Measurements from ENCODE around the gene MYL9.
A peak's percentile ranks its signal among the peaks of the same experiment; 100 is the strongest.
"Not testable (repeated sequence)": the region's sequence is repeated elsewhere in the genome, so short reads cannot be mapped to it uniquely, and the experiment has no call there.

MYL9 gene

DNA sequence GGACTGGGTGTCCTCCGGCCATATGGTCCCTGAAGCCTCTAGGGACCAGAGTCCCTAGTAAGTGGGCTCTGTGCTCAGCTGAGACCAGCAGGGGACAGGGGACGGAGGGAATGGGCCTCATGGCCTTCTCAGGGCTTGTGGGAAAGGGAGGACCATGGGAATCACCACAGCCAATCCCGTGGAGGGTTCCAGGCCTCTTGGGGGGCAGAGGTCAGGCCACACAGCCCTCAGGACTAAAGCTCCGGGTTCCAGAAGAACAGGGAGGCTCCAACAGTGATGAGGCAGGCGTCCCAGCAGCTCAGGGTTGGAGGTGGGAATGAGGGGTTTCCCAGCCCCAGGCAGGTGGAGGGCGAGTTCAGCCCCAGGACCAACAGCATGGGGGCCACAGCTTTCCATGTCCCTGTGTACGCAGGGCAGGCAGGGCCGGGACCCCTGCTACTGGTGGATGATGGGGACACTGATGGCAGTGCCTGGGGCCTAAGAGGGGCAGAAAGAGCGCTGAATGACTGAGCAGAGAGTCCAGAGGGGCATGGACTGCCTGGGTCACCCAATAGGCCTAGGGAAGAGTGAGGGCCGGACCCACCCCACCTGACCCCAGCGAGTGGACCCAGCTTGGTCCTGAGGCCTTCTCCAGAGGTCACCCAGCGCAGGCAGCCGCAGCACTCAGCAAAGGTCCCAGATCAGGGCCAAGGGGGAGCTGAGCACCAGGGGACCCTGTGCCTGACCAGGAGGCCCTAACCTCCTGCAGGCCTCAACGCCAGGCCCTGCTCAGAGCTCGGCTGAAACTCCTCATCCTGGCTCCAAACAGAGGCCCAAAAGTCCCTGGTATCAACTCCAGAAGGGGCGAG lies 8.8 kb downstream of the MYL9 start:
- DNase-seq: no peak

DNA sequence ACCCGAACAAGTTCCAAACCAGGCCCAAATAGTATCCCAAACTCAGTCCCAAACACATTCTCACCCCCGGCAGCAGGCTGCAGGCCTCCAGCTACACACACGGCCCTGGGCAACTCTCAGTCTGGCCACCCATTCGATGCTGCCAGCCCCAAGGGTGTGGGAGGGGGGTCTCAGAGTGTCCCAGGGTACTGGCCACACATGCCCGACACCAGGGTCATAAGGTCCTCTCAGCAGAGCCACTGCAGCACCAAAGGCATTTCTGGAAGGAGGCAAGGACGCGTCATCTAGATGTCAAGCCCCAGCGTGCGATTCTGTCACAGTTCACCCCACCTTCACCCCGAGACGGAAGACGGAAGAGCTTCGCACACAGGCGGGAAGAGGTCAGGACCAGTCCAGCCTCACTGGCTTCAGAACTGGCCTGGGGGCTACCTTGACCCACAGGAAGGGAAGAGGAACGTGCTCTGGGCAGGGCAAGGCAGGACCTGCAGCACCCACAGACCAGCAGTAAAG lies 9.5 kb downstream of the MYL9 start:
- no peak for DNase-seq

DNA sequence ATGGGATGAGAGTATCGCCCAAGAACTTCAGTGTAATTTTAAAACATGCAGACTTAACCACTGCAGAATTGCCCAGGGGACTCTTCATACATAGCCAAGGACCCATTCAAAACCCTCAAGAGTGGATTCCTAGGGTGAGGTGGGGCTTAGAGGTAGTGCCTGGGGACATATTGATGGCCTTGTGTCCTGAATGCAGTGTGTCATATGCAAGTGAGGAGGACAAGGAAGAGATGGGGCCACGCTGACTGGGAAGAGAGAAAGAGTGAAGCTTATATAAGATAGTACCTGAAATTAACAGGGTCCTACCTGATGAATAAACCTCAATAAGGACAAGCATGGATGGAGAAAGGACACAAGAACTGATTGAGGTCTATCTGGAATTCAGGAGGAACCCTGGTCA lies 13.9 kb downstream of the MYL9 start:
- DNase-seq: no peak

DNA sequence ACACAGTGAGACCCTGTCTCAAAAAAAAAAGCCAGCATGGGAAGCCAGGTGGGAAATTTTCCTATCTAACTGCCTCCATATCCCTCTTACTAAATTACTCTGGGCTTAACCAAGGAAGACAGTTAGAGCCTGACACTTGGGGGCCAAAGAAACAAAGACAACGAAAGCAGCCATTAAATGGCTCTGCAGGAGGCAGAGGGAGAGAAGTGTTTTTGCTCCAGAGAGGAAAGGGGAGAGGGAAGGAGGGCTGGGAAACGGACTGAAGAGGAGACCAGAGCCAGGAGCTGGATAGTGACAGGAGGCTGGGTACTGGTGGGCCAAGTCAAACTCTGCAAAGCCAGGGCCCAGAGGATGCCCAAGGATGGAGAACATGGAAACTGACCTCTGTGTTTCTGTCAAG lies 21.4 kb downstream of the MYL9 start:
- no peak for DNase-seq

DNA sequence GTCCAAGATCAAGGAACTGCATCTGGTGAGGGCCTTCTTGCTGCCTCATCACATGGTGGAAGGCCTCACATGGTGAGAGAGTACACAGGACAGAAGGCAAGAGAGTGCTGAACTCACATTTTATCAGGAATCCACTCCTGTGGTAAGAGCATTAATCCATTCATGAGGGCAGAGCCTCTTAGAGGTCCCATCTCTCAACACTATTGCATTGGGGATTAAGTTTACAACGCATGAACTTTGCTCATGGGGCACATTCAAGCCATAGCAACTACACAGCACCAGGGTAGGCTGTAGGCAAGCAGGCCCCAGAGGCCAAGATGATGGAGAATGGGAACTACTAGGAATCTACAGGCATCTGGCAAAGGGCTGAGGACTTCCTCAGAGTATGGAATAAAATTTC lies 22.1 kb downstream of the MYL9 start:
- DNase-seq: no peak

DNA sequence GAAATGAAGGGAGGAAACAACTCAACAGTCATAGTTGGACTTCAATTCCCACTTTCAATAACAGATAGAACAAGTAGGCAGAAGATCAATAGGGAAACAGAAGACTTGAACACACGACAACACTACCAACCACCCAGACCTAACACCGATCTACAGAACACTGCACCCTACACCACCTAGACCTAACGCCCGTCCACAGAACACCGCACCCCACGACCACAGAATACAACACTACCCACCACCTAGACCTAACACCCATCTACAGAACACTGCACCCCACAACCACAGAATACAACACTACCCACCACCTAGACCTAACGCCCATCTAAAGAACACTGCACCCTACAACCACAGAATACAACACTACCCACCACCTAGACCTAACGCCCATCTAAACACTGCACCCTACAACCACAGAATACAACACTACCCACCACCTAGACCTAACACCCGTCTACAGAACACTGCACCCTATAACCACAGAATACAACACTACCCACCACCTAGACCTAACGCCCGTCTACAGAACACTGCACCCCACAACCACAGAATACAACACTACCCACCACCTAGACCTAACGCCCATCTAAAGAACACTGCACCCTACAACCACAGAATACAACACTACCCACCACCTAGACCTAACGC lies 22.9 kb downstream of the MYL9 start:
- not testable (repeated sequence) for DNase-seq

DNA sequence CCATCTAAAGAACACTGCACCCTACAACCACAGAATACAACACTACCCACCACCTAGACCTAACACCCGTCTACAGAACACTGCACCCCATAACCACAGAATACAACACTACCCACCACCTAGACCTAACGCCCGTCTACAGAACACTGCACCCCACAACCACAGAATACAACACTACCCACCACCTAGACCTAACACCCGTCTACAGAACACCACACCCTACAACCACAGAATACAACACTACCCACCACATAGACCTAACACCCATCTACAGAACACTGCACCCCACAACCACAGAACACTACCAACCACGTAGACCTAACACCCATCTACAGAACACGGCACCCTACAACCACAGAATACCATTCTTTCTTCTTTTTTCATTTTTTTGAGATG lies 23.4 kb downstream of the MYL9 start:
- not testable (repeated sequence) for DNase-seq

DNA sequence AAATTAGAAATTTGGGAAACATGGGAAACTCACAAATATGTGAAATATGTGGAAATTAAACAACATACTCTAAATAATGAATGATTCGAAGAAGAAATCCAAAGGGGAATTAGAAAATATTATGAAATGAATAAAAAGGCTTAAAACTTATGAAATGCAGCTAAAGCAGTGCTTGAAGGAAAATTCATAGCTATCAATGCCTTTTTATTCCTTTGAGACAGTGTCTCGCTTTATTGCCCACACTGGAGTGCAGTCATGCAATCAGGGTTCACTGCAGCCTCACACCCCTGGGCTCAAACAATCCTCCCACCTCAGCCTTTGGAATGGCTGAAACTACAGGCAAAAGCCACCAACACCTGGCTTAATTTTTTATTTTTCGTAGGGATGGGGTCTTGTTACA lies 24.2 kb downstream of the MYL9 start:
- no peak for DNase-seq

DNA sequence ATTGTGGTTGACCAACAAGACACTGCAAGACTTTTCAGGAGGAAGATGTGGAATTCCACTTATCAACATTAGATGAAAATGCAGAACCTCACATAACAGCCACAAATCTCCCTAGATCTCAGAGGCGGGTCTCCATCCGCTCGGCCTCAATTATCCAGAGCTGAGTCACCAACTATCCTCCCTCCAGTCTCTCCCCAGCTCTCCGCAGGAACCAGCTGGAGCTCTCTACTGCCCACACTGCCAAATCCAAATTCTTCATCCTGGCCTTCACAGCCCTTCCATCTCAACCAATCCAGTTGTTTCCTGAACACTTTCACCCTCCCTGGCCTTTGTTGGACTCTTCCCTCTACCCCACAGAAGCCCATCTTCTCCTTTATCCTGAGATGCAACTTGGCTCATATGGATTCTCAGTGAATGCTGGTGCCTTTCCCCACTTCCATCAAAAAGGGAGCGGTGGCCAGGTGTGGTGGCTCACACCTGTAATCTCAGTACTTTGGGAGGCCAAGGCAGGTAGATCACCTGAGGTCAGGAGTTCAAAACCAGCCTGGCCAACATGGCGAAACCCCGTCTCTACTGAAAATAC lies 28.6 kb downstream of the MYL9 start:
- DNase-seq: no peak

DNA sequence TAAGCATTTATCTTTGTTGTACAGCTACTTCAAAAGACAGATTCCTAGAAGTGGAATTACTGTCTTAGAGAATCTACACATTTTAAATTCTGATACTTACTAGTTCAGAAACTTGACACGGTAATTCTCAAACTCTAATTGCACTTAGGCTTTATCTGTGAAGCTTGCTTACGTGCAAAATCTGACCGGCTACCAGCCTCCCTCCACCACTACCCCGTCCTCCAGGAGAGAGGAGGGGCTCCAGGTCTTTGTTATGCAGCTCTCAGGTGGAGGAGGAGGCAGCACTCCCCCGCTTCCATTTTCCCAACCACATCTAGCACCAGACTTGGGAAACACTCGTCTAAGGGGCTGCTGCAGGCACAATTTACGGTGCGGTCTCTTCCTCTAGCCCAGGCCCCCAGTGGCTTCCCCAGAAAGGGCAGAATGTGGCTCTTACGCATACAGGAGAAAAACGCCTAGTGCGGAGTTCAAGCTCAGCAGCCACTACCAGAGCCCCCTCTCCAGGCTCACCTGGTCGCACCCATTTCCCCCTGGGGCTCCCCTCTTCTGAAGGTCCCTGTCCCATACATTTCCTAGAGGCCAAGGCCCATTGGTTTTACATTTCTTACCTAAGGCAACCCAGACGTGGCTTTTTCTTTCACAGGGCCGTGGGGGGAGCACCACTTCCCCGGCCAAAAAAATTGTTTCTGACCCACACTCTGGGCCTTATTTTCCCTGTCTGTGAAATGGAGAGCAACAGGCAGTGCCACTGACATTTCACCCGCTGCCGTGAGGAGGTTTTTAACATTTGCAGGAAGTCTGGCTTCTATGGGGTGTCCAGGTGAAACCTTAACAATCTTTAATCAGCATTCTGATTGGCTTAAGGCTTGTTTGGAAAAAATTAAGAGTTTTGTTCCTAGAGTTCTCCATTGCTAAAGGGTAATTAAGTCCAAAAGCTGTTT lies 30.5 kb downstream of the MYL9 start:
- peak; percentile 17 for DNase-seq

DNA sequence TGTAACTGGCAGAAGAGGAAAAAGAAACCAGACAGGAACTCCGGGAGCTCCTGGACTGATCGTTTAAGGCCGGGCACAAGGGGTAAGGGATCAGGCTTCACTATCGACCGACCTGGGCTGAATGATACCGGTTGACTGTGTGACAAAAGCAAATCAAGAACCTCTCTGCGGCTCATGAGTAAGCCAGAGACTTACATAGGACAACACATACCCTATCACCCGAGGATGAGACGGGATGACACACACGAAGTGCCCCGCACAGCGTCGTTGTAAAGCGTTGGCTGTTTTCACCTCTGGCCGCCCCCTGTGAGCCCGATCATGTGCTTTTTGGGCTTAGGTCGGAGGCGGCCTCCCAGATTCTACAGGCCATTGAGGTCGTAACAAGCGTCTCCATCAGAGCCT lies 31.4 kb downstream of the MYL9 start:
- peak; percentile 82 for DNase-seq

DNA sequence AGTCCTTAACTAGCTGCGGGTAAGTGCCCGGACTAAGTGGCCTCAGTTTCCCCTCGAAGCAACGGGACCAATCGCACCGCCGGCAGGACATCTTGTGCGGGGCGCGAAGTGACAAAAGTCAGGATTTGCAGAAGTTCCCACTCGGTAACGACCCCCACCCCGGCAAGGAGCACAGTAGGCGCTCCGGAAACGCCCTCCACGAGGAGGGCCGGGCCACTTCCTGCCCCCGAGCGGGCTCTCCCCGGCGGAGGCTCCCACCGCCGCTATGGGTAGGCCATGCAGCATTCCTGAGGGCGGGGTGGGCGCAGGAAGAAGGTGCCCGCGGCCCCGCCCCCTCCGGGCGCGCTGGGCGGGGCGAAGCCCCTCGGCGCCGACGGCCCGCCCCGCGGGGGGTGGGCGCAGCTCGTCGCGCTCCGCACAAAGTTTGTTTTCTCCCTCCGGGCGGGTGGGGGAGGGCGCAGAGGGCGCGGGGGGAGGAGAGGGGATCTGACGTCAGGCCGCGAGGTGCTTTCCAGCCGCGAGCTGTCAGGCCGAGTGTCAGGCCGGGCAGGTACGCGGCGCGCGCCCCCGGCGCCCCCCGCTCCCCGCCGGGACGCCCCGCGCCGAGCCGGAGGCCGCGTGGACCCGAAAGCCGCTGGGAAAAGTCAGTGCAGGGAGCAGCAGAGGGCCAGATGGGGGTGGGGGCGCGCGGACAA lies 31.9 kb downstream of the MYL9 start, which contains the start of gene TGIF2:
Gene TGIF2 (plus strand): TSS at position 495 of the 695 bp plus-strand sequence. CDS start 5,178 bp downstream, outside the sequence.
- peak; percentile 91 for DNase-seq

DNA sequence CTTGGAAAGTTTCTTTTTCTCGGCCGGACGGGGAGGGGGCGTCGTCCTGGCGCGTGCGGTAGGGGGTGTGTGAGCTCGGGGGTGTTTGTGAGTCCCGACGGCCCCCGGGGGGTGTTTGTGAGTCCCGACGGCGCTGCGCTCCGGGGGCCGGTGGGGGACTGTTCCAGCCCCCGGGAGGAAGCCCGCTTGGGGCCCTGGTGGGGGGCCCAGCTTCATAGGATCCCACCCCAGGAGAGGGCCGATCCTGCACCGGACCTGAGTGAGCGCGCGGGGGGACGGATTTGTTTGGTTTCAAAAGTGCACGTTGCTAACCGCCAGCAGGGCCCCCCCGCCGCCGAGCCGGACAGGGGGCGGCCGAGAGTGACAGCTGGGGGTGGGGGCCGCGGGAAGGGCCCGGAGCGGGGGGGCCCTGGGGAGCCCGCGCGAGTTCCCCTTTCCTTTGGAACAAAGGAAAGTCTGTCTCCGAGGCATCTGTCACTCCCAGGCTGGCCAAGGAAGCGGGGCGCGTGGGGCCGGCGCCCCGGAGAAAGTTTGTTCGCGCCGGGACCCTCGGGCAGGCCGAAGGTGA lies 32.6 kb downstream of the MYL9 start:
- DNase-seq: peak; percentile 60

DNA sequence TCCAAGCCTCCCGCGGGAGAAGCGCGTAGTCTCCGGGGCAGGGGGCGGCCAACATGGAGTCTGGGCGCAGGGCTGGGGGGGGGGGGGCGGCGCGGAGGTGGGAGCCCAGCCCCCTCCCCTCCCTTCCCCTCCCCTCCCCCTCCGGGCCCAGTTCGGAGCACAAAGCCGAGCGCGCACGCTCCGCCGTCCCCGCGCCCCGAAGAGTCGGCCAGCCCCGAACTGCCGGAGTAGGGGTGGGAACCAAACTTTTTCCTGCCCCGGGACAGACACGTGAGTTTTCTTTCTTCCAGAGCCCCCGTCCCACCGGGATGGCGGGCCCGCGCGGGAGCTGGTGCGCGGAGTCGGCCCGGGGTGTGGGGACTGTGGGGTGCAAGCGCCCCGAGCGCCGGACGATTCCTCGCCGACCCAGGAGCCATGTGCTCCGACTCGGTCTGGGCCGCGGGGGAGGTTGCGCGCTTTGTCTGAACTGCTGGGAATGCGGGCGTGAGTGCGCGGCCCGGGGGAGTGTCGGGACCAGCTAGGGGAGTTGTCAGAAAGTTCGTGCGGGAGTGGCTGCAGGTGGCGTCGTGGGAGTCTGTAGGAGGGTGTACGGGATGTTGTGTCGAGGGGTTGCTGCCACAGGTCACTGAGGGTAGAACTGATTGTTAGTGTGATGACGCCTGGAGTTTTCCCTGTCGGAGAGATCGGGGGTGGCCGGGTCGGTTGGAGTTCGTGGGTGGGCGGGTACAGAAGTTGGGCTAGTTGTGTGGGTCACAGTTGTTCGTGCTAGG lies 33.2 kb downstream of the MYL9 start:
- DNase-seq: peak; percentile 73

DNA sequence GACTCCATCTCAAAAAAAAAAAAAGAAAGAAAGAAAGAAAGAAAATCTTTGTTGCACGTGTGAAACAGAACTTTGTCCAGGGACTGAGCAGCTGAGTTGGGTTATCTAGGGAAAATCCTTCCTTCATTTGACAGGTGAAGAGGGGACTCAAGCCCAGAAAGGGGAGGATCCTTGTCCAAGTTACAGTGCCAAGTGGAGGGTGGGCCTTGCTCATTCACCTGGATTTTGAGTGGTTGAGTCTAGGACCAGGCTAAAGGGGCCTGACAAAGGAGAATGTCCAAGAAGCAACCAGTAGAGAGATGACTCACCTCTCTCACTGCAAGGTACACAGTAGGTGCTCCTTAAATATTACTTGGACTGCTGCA lies 34.7 kb downstream of the MYL9 start:
- no peak for DNase-seq

DNA sequence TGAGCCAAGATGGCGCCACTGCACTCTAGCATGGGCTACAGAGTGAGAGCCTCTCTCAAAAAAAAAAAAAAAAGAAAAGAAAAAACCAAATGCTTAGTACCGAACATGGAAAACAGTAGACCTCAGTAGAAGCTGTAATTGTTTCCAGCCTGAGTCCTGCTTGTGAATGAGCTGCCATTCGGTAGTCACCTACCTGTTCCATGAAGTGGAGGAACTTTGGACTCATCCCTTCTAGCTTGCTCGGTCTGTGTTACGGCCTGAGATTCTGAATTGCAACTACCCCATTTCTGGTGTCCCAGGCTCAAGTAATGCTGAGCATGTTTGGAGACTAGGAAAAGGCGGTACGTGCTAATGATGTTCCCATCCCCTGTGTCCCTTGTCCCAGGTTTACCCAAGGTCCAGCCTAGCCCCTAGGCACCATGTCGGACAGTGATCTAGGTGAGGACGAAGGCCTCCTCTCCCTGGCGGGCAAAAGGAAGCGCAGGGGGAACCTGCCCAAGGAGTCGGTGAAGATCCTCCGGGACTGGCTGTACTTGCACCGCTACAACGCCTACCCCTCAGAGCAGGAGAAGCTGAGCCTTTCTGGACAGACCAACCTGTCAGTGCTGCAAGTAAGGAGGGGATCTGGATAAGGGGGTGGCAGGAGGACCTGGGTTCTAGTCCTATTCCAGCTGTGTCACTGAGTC lies 37.2 kb downstream of the MYL9 start:
- no peak for DNase-seq

DNA sequence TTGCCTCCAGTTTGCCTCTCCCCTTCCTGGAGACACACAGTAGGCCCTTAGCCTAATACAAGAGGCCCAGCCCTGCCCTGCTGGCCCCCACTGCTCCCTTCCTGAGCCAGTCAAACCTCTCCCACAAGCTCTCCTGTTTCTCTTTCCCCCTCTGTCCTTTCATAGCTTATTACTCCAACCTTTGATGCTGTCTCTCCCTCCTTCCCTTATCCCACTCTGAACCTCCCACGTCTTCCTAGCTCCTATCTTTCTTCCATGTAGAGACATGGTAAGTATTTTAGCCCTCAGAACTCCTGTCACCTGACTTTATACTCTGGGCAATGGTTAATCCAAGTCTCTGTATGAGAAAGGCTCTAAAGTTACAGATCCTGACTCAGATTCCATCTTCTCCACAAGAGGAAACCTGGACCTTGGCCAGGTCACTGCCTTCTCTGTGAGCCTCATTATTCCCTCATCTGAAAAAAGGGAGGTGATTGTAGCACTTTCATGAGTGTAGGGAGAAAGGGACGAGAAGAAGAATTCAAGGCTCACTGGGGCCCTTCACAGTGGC lies 38.8 kb downstream of the MYL9 start:
- no peak for DNase-seq

DNA sequence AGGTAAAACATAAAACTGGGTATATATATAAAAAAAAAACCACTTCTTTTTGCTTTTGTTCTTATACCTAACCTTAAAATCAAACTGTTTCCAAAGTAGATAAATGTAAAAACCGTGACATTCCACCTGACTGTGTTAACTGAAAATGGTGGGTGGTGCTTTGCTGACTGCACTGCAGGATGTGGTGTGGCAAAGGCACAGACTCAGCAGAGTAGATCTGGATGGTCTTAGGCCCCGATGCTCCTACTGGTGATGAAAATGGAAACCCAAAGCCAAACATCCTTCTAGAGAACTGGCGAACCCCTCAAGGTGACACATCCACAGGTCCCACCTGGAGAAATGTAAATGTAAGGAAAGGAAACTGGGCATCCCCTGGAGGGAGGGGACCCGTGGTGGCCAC lies 41.0 kb downstream of the MYL9 start:
- DNase-seq: no peak

DNA sequence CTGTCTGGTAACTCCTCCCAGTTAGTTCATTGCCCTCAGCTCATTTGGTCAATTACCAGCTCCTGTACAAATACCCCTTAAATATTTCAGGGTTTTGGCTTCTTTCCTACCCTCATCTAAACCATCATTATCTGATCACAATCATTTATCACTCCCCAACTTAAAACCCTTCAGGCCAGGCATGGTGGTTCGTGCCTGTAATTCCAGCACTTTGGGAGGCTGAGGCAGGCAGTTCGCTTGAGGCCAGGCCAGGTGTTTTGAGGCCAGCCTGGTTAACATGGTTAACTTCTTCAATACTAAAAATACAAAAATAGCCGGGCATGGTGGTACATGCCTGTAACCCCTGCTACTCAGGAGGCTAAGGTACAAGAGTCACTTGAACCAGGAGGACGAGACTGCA lies 41.5 kb downstream of the MYL9 start:
- no peak for DNase-seq

DNA sequence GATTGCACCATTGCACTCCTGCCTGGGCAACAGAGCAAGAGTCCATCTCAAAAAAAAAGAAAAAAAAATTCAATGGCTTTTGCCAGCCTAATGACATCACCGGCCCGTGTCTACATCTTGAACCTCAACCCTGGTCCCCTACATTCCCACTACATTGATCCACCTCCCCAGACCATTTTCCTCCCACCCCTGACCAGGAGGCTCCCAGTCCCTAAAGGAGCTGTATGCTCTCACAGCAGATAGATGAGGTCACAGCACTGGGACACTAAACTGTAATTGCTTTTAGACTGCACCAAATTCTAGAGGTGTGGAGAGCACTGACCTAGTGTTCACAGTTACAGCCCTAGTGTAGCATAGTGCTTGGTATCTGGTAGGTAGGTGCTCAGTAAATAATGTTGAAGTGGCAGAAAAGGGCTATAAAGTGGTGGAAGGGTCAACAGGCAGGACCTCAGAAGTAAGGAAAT lies 42.7 kb downstream of the MYL9 start:
- DNase-seq: no peak
